Adipocyte (in vitro differentiated cells): ENCODE data around the gene PATL2.
"Not testable (repeated sequence)": the region's sequence is repeated elsewhere in the genome, so short reads cannot be mapped to it uniquely, and the experiment has no call there.

Experiments
- DNase-seq: peaks from one replicate; pipeline ENCODE4 v3.0.0-alpha.2; 2015; ENCODE audit warnings: low read depth
- H3K27me3 ChIP-seq: replicated peaks from 2 replicates; pipeline ENCODE4 v1.7.0; 2013; ENCODE audit warnings: mild to moderate bottlenecking, low read length, moderate library complexity; ENCODE audit not compliant: control insufficient read depth, insufficient read depth
- H3K36me3 ChIP-seq: 2 replicates; pipeline ENCODE4 v1.7.0; 2013; ENCODE audit warnings: low read length, mild to moderate bottlenecking, moderate library complexity; ENCODE audit not compliant: control insufficient read depth, insufficient read depth, severe bottlenecking
- H3K4me1 ChIP-seq: 2 replicates; pipeline ENCODE4 v1.7.0; 2013; ENCODE audit warnings: mild to moderate bottlenecking, low read length, moderate library complexity; ENCODE audit not compliant: control insufficient read depth, insufficient read depth
- H3K4me3 ChIP-seq: 2 replicates; pipeline ENCODE4 v1.7.0; 2013; ENCODE audit warnings: mild to moderate bottlenecking, low read length, moderate library complexity
- H3K9ac ChIP-seq: 2 replicates; pipeline ENCODE4 v1.7.0; 2013; ENCODE audit warnings: mild to moderate bottlenecking, low read length, moderate library complexity
- H3K9me3 ChIP-seq: 2 replicates; pipeline ENCODE4 v1.7.0; 2013; ENCODE audit warnings: mild to moderate bottlenecking, low read length, moderate library complexity; ENCODE audit not compliant: control insufficient read depth

Gene PATL2

GRCh38 chr15:44659056-44659455 lies 52.1 kb downstream of the PATL2 start:
- Histone ChIP-seq H3K9me3 (no peaks in the 10 kb centered on the region), H3K4me1 (peaks cover 17% of the 10 kb centered on the region), H3K36me3 (peaks cover 37% of the 10 kb centered on the region), H3K4me3 (no peak overlapping the region), H3K27me3 (no peaks in the 10 kb centered on the region), H3K9ac (no peak overlapping the region)
- DNase-seq, result no peak

GRCh38 chr15:44657378-44657777 lies 53.7 kb downstream of the PATL2 start:
- DNase-seq, result no peak
- Histone ChIP-seq H3K27me3 (no peaks in the 10 kb centered on the region), H3K9ac (no peak overlapping the region), H3K9me3 (no peaks in the 10 kb centered on the region), H3K4me1 (peaks cover 13% of the 10 kb centered on the region), H3K4me3 (no peak overlapping the region), H3K36me3 (peaks cover 50% of the 10 kb centered on the region)

GRCh38 chr15:44656913-44657312 lies 54.2 kb downstream of the PATL2 start:
- no peak for DNase-seq
- no peak overlapping the region for H3K9ac ChIP-seq
- peaks cover 55% of the 10 kb centered on the region for H3K36me3 ChIP-seq
- no peak overlapping the region for H3K4me3 ChIP-seq
- no peaks in the 10 kb centered on the region for H3K27me3 ChIP-seq
- no peaks in the 10 kb centered on the region for H3K9me3 ChIP-seq
- H3K4me1 ChIP-seq, result peaks cover 8% of the 10 kb centered on the region

- Histone ChIP-seq H3K9me3 (no peaks in the 10 kb centered on the region), H3K9ac (no peak overlapping the region), H3K4me1 (peaks cover 3% of the 10 kb centered on the region), H3K4me3 (no peak overlapping the region), H3K36me3 (peaks cover 61% of the 10 kb centered on the region), H3K27me3 (no peaks in the 10 kb centered on the region)
- no peak for DNase-seq
Measured at GRCh38 chr15:44656298-44656697, 54.8 kb downstream of the PATL2 start.

- peak; percentile 74 for DNase-seq
- peaks cover 3% of the 10 kb centered on the region for H3K4me1 ChIP-seq
- H3K27me3 ChIP-seq, result no peaks in the 10 kb centered on the region
- H3K4me3 ChIP-seq, result no peak overlapping the region
- peaks cover 66% of the 10 kb centered on the region for H3K36me3 ChIP-seq
- H3K9me3 ChIP-seq, result no peaks in the 10 kb centered on the region
- no peak overlapping the region for H3K9ac ChIP-seq
Measured at GRCh38 chr15:44654858-44655257, 56.3 kb downstream of the PATL2 start.

GRCh38 chr15:44647637-44648036 lies 63.5 kb downstream of the PATL2 start:
- no peak for DNase-seq
- Histone ChIP-seq H3K9ac (no peak overlapping the region), H3K9me3 (no peaks in the 10 kb centered on the region), H3K36me3 (peaks cover 66% of the 10 kb centered on the region), H3K4me1 (no peaks in the 10 kb centered on the region), H3K27me3 (no peaks in the 10 kb centered on the region), H3K4me3 (no peak overlapping the region)

GRCh38 chr15:44647036-44647435 lies 64.1 kb downstream of the PATL2 start:
- H3K9ac ChIP-seq, result no peak overlapping the region
- no peak for DNase-seq

GRCh38 chr15:44646460-44646859 lies 64.7 kb downstream of the PATL2 start:
- Histone ChIP-seq H3K36me3 (peaks cover 56% of the 10 kb centered on the region), H3K9me3 (no peaks in the 10 kb centered on the region), H3K9ac (no peak overlapping the region), H3K27me3 (no peaks in the 10 kb centered on the region), H3K4me3 (no peak overlapping the region), H3K4me1 (no peaks in the 10 kb centered on the region)
- no peak for DNase-seq

More at GRCh38 chr15:44647036-44647435, 64.1 kb downstream of the PATL2 start:
- peaks cover 62% of the 10 kb centered on the region for H3K36me3 ChIP-seq
- H3K9me3 ChIP-seq, result no peaks in the 10 kb centered on the region
- H3K4me3 ChIP-seq, result no peak overlapping the region
- no peaks in the 10 kb centered on the region for H3K4me1 ChIP-seq
- no peaks in the 10 kb centered on the region for H3K27me3 ChIP-seq

- H3K9me3 ChIP-seq, result no peaks in the 10 kb centered on the region
- no peak for DNase-seq
- H3K27me3 ChIP-seq, result no peaks in the 10 kb centered on the region
- no peak overlapping the region for H3K9ac ChIP-seq
- peaks cover 43% of the 10 kb centered on the region for H3K36me3 ChIP-seq
- H3K4me1 ChIP-seq, result no peaks in the 10 kb centered on the region
- no peak overlapping the region for H3K4me3 ChIP-seq
Measured at GRCh38 chr15:44641651-44642050, 69.5 kb downstream of the PATL2 start.

GRCh38 chr15:44636976-44637375 lies 74.1 kb downstream of the PATL2 start:
- Histone ChIP-seq H3K27me3 (no peaks in the 10 kb centered on the region), H3K36me3 (peaks cover 40% of the 10 kb centered on the region)

GRCh38 chr15:44633603-44634002 lies 77.5 kb downstream of the PATL2 start:
- DNase-seq, result peak; percentile 68
- Histone ChIP-seq H3K4me1 (peaks cover 26% of the 10 kb centered on the region), H3K4me3 (peak overlapping the region; percentile 58), H3K9me3 (no peaks in the 10 kb centered on the region), H3K36me3 (peaks cover 55% of the 10 kb centered on the region), H3K27me3 (no peaks in the 10 kb centered on the region), H3K9ac (peak overlapping the region; percentile 46)

More at GRCh38 chr15:44636976-44637375, 74.1 kb downstream of the PATL2 start:
- no peak for DNase-seq
- Histone ChIP-seq H3K9me3 (no peaks in the 10 kb centered on the region), H3K9ac (no peak overlapping the region), H3K4me1 (peaks cover 22% of the 10 kb centered on the region), H3K4me3 (no peak overlapping the region)

- not testable (repeated sequence) for H3K27me3 ChIP-seq, H3K4me1 ChIP-seq, H3K9ac ChIP-seq, H3K9me3 ChIP-seq, H3K4me3 ChIP-seq, DNase-seq
- H3K36me3 ChIP-seq, result peaks cover 80% of the 10 kb centered on the region
Measured at GRCh38 chr15:44625286-44625685, 85.8 kb downstream of the PATL2 start.
